K562 (cell line): ENCODE results near the gene SMG7. TPM values are rescaled to one million over a fixed set of nuclear protein-coding genes. Genes with fewer than 3 reads are reported as not detected.

Source experiments
- ATAC-seq: fragments of 200-7000 bp; cut with Tn5 transposase; 3 replicates; pipeline ENCODE4 v1.9.1; 2020; ENCODE audit warnings: moderate library complexity
- BruUV-seq: library from RNA; stranded (reverse); fragments of 400-500 nt; replicated peaks from 2 replicates; lab custom pipeline; 2021; lab: Mats Ljungman, UMichigan
- CTCF ChIA-PET: fragments of 300-600 bp; formaldehyde crosslinking; extraction: SDS; loops from one replicate; lab custom pipeline; 2021; ENCODE audit warnings: low intra/inter-chr PET ratio; lab: Yijun Ruan, JAX
- POLR2A ChIA-PET: fragments of 300-600, 350-650 bp; sonication (Branson Sonifier 250); formaldehyde crosslinking; extraction: SDS; loops from one replicate; lab custom pipeline; 2021; ENCODE audit warnings: antibody characterized with exemption, inconsistent platforms; lab: Yijun Ruan, JAX
- DNase-seq, 4 experiments: peaks; one replicate each; pipeline versions ENCODE4 v3.0.0 to v3.0.0-alpha.2; 2011 to 2018; ENCODE audit warnings: low spot score in 3 of 4, mixed read lengths in 3 of 4; ENCODE audit errors: extremely low read depth in 1 of 4
- FAIRE-seq: peaks from 2 replicates; lab custom pipeline; 2011; peaks lifted over from hg19 to GRCh38; lab: Jason Lieb, UNC
- H2AFZ ChIP-seq: 2 replicates; pipeline ENCODE4 v1.6.0; 2011; ENCODE audit warnings: low read depth, low read length, control low read depth, inconsistent platforms
- H3K27ac ChIP-seq: fragments of 200-600 bp; 3 replicates; pipeline ENCODE4 v1.8.0; 2011; ENCODE audit warnings: low read depth, mild to moderate bottlenecking, control low read depth, inconsistent platforms, low read length, moderate library complexity, mixed read lengths; ENCODE audit errors: extremely low read depth
- H3K27me3 ChIP-seq, 2 experiments: fragments of 300-600 bp in 1 of 2; 2 replicates in 1 of 2; 3 replicates in 1 of 2; pipeline versions ENCODE4 v1.6.0 to v1.8.0; 2011; ENCODE audit warnings: inconsistent platforms in 2 of 2, low read length in 2 of 2, mild to moderate bottlenecking in 1 of 2, mixed read lengths in 1 of 2, moderate library complexity in 1 of 2; ENCODE audit not compliant: control insufficient read depth in 2 of 2, insufficient read depth in 2 of 2
- H3K36me3 ChIP-seq: fragments of 300-600 bp; 3 replicates; pipeline ENCODE4 v1.8.0; 2011; ENCODE audit warnings: mild to moderate bottlenecking, low read length, inconsistent platforms; ENCODE audit not compliant: control insufficient read depth, insufficient read depth
- H3K4me1 ChIP-seq, 2 experiments: fragments of 200-600 bp in 1 of 2; replicated peaks in 1 of 2; 2 replicates in 1 of 2; 3 replicates in 1 of 2; pipeline versions ENCODE4 v1.5.1 to v1.8.0; 2011; ENCODE audit warnings: inconsistent platforms in 2 of 2, low read length in 2 of 2, mild to moderate bottlenecking in 1 of 2, mixed read lengths in 1 of 2, moderate library complexity in 1 of 2; ENCODE audit not compliant: control insufficient read depth in 2 of 2, insufficient read depth in 2 of 2
- H3K4me2 ChIP-seq: 2 replicates; pipeline ENCODE4 v1.6.1; 2011; ENCODE audit warnings: low read length, control low read depth, inconsistent platforms, mixed read lengths; ENCODE audit not compliant: insufficient read depth
- H3K4me3 ChIP-seq: fragments of 200-600 bp; sonication (generic), shearing (Covaris generic); 2 replicates; pipeline ENCODE4 v1.5.1; 2016; ENCODE audit warnings: control low read depth, inconsistent platforms
- H3K79me2 ChIP-seq: fragments of 200-600 bp; 3 replicates; pipeline ENCODE4 v1.8.0; 2011; ENCODE audit warnings: low read length, inconsistent platforms; ENCODE audit not compliant: control insufficient read depth, insufficient read depth
- H3K9ac ChIP-seq, 2 experiments: 2 replicates each; pipeline versions ENCODE4 v1.6.0 to v1.6.1; 2011; ENCODE audit warnings: low read depth in 2 of 2, low read length in 2 of 2, control low read depth in 1 of 2, inconsistent platforms in 1 of 2, mild to moderate bottlenecking in 1 of 2, mixed read lengths in 1 of 2; ENCODE audit not compliant: insufficient read depth in 1 of 2
- H3K9me1 ChIP-seq: one replicate; pipeline ENCODE4 v1.6.0; 2011; ENCODE audit warnings: inconsistent platforms, mild to moderate bottlenecking, low read length, moderate library complexity; ENCODE audit not compliant: control insufficient read depth, insufficient read depth
- H3K9me3 ChIP-seq: replicated peaks from 2 replicates; pipeline ENCODE4 v1.5.1; 2011; ENCODE audit warnings: low read depth, low read length, inconsistent platforms; ENCODE audit not compliant: control insufficient read depth, insufficient read depth
- H4K20me1 ChIP-seq: replicated peaks from 2 replicates; pipeline ENCODE4 v1.6.1; 2011; ENCODE audit warnings: low read length, inconsistent platforms, mixed read lengths; ENCODE audit not compliant: control insufficient read depth, insufficient read depth
- ARNT ChIP-seq, 2 experiments: fragments of 450-650 bp; IDR thresholded peaks; 2 replicates each; pipeline ENCODE4 v1.6.1; 2016; ENCODE audit warnings: mild to moderate bottlenecking in 1 of 2
- CHD2 ChIP-seq: IDR thresholded peaks from 2 replicates; pipeline ENCODE4 v1.6.1; 2011; ENCODE audit warnings: low read depth, low read length
- LARP7 ChIP-seq: fragments of 450-650 bp; IDR thresholded peaks from 2 replicates; pipeline ENCODE4 v1.6.1; 2016
- MAZ ChIP-seq, 2 experiments: fragments of 450-650 bp in 1 of 2; sonication (generic) in 1 of 2; formaldehyde crosslinking; IDR thresholded peaks in 1 of 2; conservative IDR thresholded peaks in 1 of 2; 2 replicates each; pipeline versions ENCODE4 v1.4.0 to v1.5.0; 2020; ENCODE audit warnings: mild to moderate bottlenecking in 1 of 2, missing genetic modification reagents in 1 of 2
- MYC ChIP-seq, 2 experiments: fragments of 250-450 bp in 1 of 2; sonication (Bioruptor Pico) in 1 of 2; IDR thresholded peaks; 2 replicates each; pipeline versions ENCODE4 v1.5.1 to v1.6.1; 2012 to 2021; ENCODE audit warnings: low read depth in 2 of 2, borderline replicate concordance in 1 of 2, improper control_type of control experiment in 1 of 2, low read length in 1 of 2, mild to moderate bottlenecking in 1 of 2, moderate library complexity in 1 of 2
- POLR2H ChIP-seq: IDR thresholded peaks from 2 replicates; pipeline ENCODE4 v1.6.1; 2016; ENCODE audit warnings: missing genetic modification characterization, low read depth, mild to moderate bottlenecking, control low read depth, missing compliant biosample characterization, moderate library complexity
- RBM14 ChIP-seq: fragments of 200-400 bp; formaldehyde crosslinking; IDR thresholded peaks from 2 replicates; pipeline ENCODE4 v1.6.1; 2018; ENCODE audit warnings: low read depth, mild to moderate bottlenecking, low read length, moderate library complexity, borderline replicate concordance; ENCODE audit not compliant: insufficient read depth
- STAT5B ChIP-seq: fragments of 250-450 bp; sonication (Bioruptor Pico); IDR thresholded peaks from 2 replicates; pipeline ENCODE4 v1.8.0; 2021; ENCODE audit warnings: mild to moderate bottlenecking, inconsistent platforms
- TCF7 ChIP-seq: sonication (generic); IDR thresholded peaks from 2 replicates; pipeline ENCODE4 v1.6.1; 2016; ENCODE audit warnings: antibody characterized with exemption, borderline replicate concordance
- ZNF23 ChIP-seq: fragments of 250-450 bp; sonication (Bioruptor Pico); IDR thresholded peaks from 2 replicates; pipeline ENCODE4 v1.4.0; 2020; ENCODE audit warnings: mild to moderate bottlenecking
- ZNF311 ChIP-seq: fragments of 250-450 bp; sonication (Bioruptor Pico); IDR thresholded peaks from 2 replicates; pipeline ENCODE4 v1.4.0; 2020; ENCODE audit warnings: mild to moderate bottlenecking, moderate library complexity
- ZNF408 ChIP-seq: fragments of 250-450 bp; sonication (Bioruptor Pico); IDR thresholded peaks from 2 replicates; pipeline ENCODE4 v1.4.0; 2020; ENCODE audit warnings: low read depth, mild to moderate bottlenecking, moderate library complexity
- WGBS: fragments of 100-300 bp; shearing (Covaris generic); methylation state at CpG from one replicate; pipeline ENCODE4 v1.1.6; 2016; ENCODE audit warnings: low coverage, mixed read lengths; ENCODE audit not compliant: insufficient coverage; ENCODE audit errors: missing lambda C conversion rate; 5-methylcytosine and 5-hydroxymethylcytosine counted together
- in situ Hi-C: fragments of 300-500 bp; cut with MboI; formaldehyde crosslinking; loops from 4 replicates; pipeline ENCODE4 v1.15.0; 2018; ENCODE audit warnings: inconsistent platforms, mixed read lengths
- intact Hi-C: fragments of 100-400 bp; cut with micrococcal nuclease; formaldehyde crosslinking; loops from 2 replicates; pipeline ENCODE4 v1.14.2; 2022
- polyA plus RNA-seq, 8 experiments: library from polyadenylated mRNA; depleted of rRNA in 4 of 8; stranded (reverse) in 5 of 8; unstranded in 3 of 8; fragments of >200 nt; fragmentation: Nextera tagmentation in 2 of 8; fragmentation: Illumina TruSeq in 1 of 8; extraction: Ambion mirVana in 2 of 8; extraction: Trizol in 1 of 8; gene quantifications; 2 replicates each; pipeline versions ENCODE4 v1.2.1 to v1.2.3, GENCODE V29; 2011 to 2014; ENCODE audit warnings: inconsistent platforms in 1 of 8, missing spikeins in 1 of 8
- total RNA-seq, 7 experiments: library from RNA; depleted of rRNA in 6 of 7; stranded (reverse); fragments of >200 nt in 6 of 7; fragmentation: Illumina TruSeq in 2 of 7; extraction: Trizol in 2 of 7; gene quantifications; 2 replicates each; pipeline versions ENCODE4 v1.2.1 to v1.2.3, GENCODE V29; 2011 to 2021; ENCODE audit warnings: low replicate concordance in 1 of 7
- TF ChIP-seq, protein P1 (sequence below): fragments of 450-650 bp; IDR thresholded peaks from 2 replicates; pipeline ENCODE4 v1.6.1; 2016; ENCODE audit warnings: mild to moderate bottlenecking
- TF ChIP-seq, protein P2 (sequence below): fragments of 250-450 bp; sonication (Bioruptor Pico); IDR thresholded peaks from 2 replicates; pipeline ENCODE4 v1.8.0; 2022; ENCODE audit warnings: moderate library complexity, mild to moderate bottlenecking, inconsistent platforms
- TF ChIP-seq, protein P3 (sequence below): sonication (generic); IDR thresholded peaks from 2 replicates; pipeline ENCODE4 v1.6.1; 2016
- TF ChIP-seq, protein P4 (sequence below): IDR thresholded peaks from 2 replicates; pipeline ENCODE4 v1.6.1; 2014; ENCODE audit warnings: antibody characterized with exemption

The SMG7 gene
- total and polyA plus RNA-seq, 9 of the 15 experiments (the other 6 are each of a cell fraction or from before 2014, with no cell fraction given), result 12.4 to 74.6 (median 29.0) TPM

DNA sequence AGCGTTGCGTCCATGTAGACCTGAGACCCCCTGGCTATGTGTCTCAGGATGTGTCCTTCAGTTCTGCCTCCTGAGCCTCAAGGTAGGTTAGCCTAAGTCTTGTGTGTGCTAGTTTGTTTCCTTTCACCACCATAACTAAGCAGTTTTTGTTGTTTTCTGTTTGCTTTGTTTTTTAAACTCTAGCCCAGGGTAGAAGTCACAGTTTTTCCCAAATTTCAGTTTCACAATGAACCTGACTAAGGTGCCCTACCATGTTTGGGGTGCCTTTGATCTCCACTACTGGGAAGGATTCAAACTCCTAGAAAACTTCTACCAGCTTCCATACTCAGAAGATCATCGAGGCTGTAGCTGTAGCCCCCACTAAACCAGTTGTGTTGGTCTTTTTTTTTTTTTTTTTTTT, 14.8 kb upstream of the SMG7 start:
- ChIA-PET POLR2A (interaction anchor here (0.6 to 1.6 kb wide), 2 partner anchors 11 to 1434 kb away, joined by 4 to 5 read pairs; no protein-coding TSS in a partner anchor), CTCF (no interaction called here)
- WGBS, result 33% methylated on average over 3 of the region's 3 CpGs
- H3K9me3 ChIP-seq, result no peaks in the 10 kb centered on the region
- H3K27ac ChIP-seq, result no peak overlapping the region
- H3K9ac ChIP-seq, result no peak overlapping the region
- FAIRE-seq (no peak), DNase-seq (no peak), ATAC-seq (no peak)
- no peaks in the 10 kb centered on the region for H3K9me1 ChIP-seq
- peaks cover 0 to 4% of the 10 kb centered on the region in 2 experiments; a peak in 1 of 5 replicates for H3K27me3 ChIP-seq
- H3K4me1 ChIP-seq, result no peaks in the 10 kb centered on the region; a peak in 1 of 5 replicates
- in situ Hi-C loops, result no loop called here
- H4K20me1 ChIP-seq, result no peaks in the 10 kb centered on the region
- H3K79me2 ChIP-seq, result no peaks in the 10 kb centered on the region
- H3K36me3 ChIP-seq, result no peaks in the 10 kb centered on the region
- no peak overlapping the region for H3K4me3 ChIP-seq
- intact Hi-C loops, result no loop called here
- H3K4me2 ChIP-seq, result no peak overlapping the region
- no peak overlapping the region for H2AFZ ChIP-seq
- BruUV-seq, result no TSS peak
- TF ChIP-seq CHD2, result no peak
- no peak for TF ChIP-seq POLR2H (tag)
- TF ChIP-seq ZNF408 (CRISPR knock-in tag), result no peak
- no peak for TF ChIP-seq ZNF311 (CRISPR knock-in tag)
- TF ChIP-seq TCF7, result no peak
- TF ChIP-seq, protein P1, sequence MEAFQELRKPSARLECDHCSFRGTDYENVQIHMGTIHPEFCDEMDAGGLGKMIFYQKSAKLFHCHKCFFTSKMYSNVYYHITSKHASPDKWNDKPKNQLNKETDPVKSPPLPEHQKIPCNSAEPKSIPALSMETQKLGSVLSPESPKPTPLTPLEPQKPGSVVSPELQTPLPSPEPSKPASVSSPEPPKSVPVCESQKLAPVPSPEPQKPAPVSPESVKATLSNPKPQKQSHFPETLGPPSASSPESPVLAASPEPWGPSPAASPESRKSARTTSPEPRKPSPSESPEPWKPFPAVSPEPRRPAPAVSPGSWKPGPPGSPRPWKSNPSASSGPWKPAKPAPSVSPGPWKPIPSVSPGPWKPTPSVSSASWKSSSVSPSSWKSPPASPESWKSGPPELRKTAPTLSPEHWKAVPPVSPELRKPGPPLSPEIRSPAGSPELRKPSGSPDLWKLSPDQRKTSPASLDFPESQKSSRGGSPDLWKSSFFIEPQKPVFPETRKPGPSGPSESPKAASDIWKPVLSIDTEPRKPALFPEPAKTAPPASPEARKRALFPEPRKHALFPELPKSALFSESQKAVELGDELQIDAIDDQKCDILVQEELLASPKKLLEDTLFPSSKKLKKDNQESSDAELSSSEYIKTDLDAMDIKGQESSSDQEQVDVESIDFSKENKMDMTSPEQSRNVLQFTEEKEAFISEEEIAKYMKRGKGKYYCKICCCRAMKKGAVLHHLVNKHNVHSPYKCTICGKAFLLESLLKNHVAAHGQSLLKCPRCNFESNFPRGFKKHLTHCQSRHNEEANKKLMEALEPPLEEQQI, result no peak
- no peak for TF ChIP-seq RBM14
- TF ChIP-seq, protein P2, sequence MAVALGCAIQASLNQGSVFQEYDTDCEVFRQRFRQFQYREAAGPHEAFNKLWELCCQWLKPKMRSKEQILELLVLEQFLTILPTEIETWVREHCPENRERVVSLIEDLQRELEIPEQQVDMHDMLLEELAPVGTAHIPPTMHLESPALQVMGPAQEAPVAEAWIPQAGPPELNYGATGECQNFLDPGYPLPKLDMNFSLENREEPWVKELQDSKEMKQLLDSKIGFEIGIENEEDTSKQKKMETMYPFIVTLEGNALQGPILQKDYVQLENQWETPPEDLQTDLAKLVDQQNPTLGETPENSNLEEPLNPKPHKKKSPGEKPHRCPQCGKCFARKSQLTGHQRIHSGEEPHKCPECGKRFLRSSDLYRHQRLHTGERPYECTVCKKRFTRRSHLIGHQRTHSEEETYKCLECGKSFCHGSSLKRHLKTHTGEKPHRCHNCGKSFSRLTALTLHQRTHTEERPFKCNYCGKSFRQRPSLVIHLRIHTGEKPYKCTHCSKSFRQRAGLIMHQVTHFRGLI (CRISPR knock-in tag), result no peak
- TF ChIP-seq ZNF23, result no peak
- no peak for TF ChIP-seq STAT5B
- no peak for TF ChIP-seq LARP7
- TF ChIP-seq, protein P3, sequence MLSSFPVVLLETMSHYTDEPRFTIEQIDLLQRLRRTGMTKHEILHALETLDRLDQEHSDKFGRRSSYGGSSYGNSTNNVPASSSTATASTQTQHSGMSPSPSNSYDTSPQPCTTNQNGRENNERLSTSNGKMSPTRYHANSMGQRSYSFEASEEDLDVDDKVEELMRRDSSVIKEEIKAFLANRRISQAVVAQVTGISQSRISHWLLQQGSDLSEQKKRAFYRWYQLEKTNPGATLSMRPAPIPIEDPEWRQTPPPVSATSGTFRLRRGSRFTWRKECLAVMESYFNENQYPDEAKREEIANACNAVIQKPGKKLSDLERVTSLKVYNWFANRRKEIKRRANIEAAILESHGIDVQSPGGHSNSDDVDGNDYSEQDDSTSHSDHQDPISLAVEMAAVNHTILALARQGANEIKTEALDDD, result no peak
- no peak for TF ChIP-seq ARNT (IDR thresholded peaks at IDR 0.05)
- TF ChIP-seq, protein P4, sequence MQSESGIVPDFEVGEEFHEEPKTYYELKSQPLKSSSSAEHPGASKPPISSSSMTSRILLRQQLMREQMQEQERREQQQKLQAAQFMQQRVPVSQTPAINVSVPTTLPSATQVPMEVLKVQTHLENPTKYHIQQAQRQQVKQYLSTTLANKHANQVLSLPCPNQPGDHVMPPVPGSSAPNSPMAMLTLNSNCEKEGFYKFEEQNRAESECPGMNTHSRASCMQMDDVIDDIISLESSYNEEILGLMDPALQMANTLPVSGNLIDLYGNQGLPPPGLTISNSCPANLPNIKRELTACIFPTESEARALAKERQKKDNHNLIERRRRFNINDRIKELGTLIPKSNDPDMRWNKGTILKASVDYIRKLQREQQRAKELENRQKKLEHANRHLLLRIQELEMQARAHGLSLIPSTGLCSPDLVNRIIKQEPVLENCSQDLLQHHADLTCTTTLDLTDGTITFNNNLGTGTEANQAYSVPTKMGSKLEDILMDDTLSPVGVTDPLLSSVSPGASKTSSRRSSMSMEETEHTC, result no peak
- no peak for TF ChIP-seq MAZ (CRISPR knock-in tag; conservative IDR thresholded peaks at IDR 0.05 in 1 of 2, IDR thresholded peaks at IDR 0.05 in 1 of 2)
- no peak for TF ChIP-seq MYC (IDR thresholded peaks at IDR 0.05; ENCODE audit: low read depth, low read length)
- no peak for TF ChIP-seq MYC (CRISPR knock-in tag; IDR thresholded peaks at IDR 0.05; ENCODE audit: borderline replicate concordance, low read depth)
